GM21447 (cell line): ENCODE data around the gene ZDHHC8.
A peak's percentile ranks its signal among the peaks of the same experiment; 100 is the strongest.

ENCODE experiments used
- ATAC-seq: cut with Tn5 transposase; IDR thresholded peaks from one replicate; pipeline ENCODE4 v1.9.1; 2021; ENCODE audit not compliant: unreplicated experiment

ZDHHC8 gene

DNA sequence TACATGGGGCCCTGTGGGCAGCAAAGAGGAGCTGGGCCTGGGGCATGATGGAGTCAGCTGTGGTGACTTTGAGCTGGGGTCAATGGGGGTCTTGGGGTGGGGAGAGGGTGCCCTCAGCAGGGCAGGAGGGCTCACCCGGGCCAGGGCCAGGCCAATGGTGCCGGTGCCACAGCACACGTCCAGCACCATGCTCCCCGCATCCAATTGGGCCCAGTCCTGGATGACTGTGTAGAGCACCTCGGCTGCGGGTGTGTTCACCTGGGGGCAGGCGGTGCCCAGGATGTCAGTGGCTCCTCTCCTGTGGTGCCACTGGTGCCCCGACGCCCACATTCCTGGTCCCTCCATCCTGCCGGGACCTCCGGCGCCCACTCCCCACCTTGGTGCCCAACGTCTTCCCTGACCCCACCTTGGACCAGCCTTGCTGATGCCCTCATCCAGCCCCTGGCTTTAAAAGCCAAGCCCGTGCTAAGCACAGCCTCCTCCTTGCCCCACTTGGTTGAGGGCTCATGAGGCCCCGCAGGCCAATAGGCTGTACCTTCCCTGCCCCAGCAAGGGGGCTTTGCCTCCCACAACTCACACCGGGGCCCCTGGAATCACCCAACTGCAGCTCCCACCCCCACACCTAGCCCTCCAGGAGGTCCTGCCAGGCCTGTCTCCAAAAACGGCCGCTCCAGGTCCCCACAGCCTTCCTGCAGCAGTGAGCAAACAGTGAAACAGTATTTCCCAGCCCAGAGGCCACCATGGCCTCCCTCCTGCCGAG is 17.9 kb upstream of the ZDHHC8 start:
- no peak for ATAC-seq

DNA sequence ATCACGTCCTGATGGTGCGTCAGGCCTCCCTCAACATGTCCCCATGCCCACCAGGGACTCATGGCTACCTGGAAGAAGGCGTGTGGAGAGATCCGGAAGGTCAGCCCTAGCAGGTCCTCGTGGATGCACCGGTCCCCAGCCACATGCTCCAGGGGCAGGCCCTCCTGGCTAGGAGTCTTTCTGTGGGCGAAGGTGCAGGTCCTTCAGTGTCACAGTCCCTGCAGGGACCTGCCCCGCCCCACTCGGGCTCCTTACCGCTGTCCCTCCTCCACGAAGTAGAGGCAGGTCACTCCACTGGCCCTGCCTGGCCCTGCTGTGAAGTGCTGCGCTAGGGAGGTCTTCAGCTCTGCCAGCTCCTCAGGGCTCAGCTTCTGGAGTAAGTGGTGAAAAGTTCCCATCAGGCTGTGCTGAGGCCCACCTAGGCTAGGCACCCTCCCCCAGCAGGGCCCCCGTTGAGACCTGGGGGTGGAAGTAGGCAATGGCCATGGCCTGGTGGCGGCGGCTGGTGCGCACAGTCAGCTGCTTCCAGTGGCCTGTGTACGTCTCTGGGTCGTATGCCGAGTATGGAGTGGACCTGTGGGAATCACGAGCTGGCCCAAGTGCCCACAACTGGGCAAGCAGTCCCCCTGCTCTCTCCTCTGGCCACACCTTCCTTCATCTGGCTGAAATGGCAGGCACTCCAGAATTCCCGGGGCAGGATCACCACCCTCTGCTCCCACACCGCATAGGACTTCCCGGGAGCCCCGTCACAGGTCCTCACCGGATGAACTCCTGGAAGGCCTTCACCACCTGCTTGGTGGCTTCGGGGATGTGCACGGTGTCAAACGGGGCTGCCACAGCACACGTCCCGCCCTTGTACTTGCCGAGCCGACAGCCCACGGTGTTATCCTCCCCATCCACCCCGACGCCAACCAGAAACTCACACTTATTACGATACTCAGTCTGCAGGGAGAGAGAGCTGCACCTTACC is 16.8 kb upstream of the ZDHHC8 start:
- no peak for ATAC-seq

DNA sequence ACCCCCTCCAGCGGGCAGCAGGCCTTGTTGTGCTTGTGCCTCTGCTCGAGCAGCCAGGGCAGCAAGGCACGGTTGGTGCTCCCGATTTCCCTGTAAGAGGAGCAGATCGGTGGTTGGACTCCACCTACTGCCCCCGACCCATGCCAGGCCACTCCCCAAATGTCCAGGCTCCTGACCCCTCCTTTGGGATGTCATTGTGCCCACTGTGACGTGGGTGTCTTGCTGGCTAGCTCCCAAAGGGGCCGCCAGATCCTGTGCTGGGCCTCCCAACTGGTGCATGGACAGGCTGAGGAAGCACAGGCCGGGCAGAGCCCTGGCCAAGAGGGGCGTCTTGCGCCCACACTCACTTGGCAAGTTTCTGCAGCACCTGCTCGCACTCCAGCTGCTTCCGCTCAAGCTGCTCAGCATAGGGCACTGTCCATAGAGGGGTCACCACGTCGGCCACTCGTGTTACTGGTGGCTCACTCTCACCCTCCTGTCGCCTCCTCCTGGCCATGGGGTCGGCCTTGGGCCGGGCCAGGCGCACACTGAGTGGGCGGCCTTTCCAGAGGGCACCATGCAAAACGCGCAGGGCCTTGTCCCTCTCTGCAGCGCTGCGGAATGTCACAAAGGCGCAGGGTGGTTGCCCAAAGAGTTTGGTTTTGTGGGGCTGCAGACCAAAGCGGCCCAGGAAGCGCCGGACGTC is 15.8 kb upstream of the ZDHHC8 start, which contains the start of gene RANBP1:
TSS of gene RANBP1 (plus strand) at position 414 of the 685 bp plus-strand sequence. CDS start at position 495, 81 bp downstream.
- no peak for ATAC-seq

DNA sequence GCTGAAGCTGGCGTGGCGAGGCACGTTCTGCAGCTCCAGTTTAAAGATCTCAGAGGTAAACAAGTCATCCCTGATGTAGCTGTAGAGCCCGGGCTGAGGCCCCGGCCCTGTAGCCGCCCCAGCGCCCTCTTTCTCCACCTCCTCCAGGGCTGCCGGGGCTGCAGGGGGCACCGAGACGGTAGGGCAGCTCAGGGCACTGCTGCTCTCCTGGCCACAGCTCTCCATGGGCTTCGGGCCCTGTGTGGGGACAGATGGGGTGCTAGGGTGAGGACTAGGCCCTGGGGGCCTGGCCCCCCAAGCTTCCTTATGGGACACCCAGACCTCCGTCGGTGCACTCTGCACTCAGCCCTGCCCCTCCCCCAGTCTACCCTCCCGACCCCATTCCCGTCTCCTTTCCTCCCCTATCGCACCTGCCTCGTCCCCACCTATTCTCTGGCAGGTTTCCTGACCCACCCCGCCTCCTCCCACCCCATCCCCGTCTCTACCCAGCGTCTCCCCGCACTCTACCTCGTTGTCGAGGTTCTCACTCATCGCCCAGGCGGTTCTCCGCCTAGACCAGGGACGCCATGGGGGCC is 15.1 kb upstream of the ZDHHC8 start:
- ATAC-seq = no peak

DNA sequence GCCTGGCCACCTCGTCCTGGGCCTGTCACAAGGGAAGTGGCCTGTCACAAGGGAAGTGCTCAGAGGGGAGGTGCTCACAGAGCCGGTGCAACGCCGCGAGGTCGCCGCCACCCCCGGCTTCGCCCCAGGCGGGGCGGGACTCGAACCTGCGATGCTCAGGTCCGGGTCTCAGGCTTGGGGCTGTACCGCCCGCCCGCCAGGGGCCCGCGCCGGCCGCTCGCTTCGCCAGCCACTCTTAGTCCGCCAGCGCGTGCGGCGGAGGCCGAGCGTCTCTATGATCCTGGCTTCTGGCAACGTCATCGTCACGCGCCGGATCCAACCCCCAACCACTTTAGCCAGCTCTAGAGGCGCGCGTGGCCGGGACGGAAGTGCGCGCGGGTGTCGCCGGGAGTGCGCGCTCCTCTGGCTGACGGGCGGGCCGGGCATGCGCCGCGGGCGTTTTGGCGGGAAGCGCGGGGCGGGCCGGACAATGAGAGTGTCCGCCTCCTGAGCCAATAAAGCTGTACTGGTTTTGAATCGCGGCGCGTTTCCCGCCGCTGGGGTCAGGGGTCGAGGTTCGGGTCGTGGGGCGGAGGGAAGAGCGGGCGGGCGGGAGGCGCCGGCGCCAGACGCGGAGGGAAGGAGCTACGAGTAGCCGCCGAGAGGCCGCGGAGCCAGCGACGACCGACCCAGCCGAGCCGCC is 14.5 kb upstream of the ZDHHC8 start, which contains the start of gene TRMT2A:
TSS of gene TRMT2A (minus strand) at position 276 of the 682 bp plus-strand sequence. CDS start 320 bp downstream, outside the sequence.
- peak; percentile 72 for ATAC-seq

DNA sequence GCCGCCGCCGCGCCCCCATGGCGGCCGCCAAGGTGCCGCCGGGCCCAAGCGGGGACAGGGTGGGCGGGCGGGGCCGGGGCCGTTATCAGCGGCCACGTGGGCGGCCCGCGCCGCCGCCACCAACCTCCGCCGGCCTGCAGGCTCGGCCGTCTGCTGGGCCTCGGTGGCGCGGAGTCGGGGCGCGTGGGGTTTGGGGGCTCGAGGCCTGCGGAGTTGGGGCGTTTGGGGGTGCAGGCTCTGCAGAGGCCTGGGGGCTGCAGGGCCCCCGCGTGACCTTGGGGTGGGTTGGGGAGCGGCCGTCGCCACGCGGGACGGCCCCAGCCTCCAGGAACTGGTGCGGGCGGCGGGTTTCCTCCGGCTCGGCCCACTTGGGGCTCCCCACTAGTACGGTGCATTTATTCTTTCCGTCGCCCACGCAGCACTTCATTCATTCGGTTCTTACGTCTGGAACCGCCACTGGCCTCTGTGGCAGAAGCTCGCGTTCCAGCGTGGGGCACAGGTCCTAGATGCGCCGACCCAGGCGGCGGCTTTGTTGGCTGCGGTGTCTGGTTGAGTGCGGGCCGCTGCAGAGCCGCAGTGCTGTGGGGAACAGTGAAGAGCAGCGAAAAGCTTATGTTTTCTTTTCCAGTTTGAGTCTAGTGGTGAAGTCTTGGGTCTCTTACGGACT is 13.8 kb upstream of the ZDHHC8 start:
- ATAC-seq = peak; percentile 14

DNA sequence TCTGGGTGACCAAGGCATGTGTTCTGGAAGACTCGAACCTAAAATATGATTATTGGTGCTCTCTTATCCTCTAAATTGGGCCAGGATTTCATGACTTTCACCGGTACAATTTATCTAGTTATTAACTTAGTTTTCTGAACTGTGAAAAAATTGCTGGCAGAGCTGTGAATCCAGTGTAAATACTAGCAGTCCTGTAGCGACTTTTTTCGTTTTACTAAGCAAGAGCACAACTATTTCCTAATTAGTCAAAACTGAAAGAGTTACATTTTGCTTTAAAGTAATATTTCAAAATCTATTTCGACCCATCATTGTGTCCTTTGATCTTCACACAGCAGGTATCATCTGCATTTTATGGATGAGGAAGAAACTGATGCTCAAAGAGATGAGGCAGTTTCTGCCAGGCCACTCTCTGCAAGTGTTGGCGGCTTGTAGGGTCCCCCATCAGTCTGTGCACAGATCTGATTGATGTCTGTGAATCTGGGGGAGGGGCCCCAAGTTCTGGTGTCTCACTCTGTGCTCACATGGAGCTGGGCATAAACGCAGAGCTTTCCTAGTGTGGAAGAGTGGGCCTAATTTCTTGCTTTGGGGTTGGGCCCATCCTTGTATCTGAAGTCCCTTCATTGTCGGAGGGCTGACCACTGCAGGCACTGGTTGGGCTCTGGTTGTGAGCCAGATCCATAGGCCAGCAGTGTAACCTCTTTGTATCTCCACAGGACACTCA is 13.1 kb upstream of the ZDHHC8 start:
- no peak for ATAC-seq

DNA sequence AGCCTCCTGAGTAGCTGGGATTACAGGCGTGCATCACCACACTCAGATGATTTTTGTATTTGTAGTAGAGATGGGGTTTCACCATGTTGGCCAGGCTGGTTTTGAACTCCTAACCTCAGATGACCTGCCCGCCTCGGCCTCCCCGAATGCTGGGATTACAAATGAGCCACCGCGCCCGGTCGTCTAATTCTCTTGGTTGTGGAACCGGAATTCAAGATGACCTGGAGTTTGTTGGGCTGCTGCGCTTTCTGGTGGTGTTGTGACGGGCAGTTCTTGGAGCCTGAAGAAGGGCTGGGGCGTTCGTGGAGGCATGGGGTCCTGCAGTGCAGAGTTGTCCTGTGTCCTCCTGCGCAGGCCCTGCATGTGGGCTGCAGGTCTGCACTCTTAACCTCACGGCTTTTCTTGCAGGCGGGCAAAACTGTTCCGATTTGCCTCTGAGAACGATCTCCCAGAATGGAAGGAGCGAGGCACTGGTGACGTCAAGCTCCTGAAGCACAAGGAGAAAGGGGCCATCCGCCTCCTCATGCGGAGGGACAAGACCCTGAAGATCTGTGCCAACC is 9.7 kb upstream of the ZDHHC8 start:
- ATAC-seq = no peak

DNA sequence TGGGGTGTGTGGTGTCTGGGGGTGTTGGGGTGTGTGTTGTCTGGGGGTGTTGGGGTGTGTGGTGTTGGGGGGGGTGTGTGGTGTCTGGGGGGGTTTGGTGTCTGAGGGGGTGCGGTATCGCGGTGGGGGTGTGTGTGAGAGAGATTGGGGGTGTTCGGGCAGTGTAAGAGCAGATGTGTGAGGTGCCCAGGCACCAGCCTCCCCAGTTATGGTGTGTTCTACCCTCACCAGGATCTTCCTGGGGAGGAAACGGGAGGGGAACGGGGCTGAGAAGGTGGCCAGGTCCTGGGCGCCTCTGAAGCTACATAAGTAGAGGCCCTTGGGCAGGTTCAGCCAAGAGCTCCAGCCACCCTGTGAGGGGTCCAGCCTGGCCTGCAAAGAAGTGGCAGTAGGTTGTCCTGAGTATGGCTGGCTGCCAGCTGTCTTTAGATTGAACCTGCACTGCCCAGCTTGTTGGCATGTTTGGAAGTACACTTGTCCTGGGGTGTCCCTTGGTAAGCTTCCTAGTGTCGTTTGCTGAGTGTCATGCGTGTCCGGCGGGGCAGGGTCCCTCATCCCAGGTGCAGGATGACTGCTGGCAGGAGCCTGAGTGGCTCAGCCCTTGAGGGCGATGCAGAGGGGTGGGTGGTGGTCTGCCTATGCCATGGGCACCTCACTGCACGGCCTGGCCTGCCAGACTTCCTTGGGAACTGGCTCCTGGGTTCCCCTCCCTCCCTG is 8.1 kb upstream of the ZDHHC8 start:
- ATAC-seq = no peak

DNA sequence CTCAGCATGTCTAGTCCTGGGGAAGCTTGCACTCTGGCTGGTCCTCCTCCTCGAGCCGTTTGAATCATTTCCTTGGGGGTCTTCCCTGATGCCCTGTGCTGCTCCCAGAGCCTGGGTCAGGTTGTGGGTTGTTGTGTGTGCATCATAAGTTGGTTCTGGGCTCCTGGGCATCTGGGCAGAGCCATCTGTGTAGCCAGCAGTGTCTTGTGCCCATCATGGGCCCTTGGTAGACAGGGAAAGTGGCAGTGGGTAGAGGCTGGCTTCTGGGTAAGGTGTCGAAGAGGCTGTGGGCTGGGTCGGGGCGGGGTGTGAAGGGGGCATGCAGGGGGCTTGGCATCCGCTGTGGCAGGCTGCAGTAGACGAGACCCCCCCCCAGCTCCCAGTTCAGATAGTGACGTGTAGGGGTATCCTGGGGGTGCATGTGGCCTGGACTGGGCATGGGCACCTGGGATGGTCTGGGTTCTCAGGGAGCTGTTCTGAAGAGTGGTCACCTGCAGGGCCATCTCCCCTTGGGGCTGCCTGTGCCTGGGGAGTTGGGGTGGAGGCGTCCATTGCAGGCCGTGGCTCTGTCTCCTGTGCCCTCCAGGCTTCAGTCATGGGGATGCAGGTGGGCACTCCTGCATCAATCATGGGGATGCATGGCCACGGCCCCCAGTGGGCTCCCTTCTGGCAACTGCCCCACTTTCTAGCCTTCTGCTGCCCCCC is 7.4 kb upstream of the ZDHHC8 start:
- no peak for ATAC-seq

DNA sequence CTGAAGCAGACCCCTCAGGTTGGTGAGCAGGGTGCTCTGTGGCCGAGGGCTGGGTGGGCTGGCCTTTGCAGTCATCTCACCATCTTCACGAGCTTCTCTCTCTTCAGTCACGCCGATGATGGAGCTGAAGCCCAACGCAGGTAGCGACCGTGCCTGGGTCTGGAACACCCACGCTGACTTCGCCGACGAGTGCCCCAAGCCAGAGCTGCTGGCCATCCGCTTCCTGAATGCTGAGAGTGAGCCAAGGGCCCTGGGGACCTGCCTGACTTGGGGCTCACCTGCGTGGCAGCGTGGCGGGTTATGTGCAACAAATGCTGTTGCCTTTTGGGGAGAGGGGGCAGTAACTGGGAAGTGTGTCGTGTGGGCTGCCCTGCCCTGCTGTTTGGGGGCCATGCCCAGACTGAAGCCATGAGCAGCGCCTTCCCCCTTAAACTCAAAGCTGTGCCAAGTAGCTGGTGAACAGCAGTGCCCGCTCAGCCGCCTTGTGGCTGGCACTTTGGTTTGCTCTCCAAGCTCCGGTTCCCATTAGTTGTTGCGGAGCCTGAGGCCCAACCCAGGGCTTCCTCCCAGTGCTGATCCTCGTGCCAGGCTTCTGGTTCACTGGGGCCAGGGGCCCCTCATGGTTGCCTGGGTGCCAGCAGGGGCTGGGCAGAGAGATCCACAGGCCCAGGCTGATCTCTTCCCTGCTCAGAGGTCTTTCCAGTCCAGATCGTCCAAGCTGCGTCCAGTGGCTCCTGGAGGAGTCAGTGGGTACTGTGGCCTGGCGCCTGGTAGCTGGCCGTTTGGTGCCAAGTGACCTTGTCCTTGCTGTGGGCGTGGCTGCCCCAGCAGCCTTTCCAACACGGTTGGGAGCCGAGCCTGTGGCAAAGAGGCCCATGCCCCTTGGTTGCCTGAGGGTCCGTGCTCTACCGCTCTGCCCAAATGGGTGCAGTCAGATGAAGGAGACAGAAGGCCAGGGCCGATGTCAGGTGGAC is 6.1 kb upstream of the ZDHHC8 start:
- ATAC-seq = no peak

DNA sequence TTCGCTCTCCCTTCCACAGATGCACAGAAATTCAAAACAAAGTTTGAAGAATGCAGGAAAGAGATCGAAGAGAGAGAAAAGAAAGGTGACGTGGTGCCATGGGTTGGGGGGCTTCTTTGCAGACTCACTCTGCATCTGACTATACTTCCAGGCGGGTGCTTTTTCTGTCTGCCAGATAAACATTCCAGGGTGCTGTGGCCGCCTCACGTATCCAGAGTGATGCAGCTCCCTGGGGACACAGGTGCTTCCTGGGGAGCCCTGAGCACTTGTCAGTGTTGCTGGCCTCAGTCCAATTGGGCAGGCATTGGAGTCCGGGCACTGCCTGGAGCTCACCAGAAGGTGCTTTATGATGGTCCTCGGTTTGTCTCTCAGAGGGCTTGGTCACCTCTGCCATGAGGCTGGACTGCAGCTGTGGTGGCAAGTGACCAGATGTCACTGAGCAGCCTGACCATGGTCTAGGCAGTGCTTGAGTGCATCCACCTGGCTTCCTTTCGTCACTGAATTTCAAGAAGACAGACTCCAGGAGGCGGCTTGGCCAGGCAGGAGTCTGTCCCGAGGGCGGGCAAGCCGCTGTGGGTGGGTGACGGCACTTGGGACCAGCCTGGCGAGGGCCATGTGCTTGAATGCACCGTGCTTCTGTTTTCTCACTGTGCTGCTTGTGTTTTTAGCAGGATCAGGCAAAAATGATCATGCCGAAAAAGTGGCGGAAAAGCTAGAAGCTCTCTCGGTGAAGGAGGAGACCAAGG is 5.1 kb upstream of the ZDHHC8 start:
- no peak for ATAC-seq

DNA sequence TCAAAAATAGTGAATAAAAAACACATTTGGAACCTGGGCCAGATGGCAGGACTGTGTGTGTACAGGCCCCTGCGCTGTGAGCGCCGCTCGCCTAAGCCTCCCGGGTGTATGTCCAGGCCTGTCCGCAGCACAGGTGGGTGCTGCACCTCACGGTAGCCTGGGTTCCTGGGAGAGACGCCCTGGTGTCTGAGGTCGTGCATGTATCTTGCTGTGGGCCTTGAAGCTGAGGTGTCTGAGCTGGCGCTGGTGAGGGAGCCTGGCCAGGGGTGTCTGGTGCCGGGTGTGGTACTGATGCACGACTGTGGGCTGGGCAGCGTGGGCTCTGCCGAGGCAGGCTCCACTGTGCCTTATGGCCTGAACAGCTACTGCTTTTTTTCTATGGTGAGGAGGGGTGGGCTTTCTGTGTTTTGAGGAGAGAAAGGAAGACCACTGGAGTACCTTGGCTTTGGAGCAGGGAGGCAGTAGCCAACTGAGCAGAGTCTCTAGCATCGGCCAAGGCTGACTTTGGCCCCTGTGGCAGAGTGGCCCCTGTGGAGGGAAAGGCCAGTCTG is 4.2 kb upstream of the ZDHHC8 start:
- no peak for ATAC-seq

DNA sequence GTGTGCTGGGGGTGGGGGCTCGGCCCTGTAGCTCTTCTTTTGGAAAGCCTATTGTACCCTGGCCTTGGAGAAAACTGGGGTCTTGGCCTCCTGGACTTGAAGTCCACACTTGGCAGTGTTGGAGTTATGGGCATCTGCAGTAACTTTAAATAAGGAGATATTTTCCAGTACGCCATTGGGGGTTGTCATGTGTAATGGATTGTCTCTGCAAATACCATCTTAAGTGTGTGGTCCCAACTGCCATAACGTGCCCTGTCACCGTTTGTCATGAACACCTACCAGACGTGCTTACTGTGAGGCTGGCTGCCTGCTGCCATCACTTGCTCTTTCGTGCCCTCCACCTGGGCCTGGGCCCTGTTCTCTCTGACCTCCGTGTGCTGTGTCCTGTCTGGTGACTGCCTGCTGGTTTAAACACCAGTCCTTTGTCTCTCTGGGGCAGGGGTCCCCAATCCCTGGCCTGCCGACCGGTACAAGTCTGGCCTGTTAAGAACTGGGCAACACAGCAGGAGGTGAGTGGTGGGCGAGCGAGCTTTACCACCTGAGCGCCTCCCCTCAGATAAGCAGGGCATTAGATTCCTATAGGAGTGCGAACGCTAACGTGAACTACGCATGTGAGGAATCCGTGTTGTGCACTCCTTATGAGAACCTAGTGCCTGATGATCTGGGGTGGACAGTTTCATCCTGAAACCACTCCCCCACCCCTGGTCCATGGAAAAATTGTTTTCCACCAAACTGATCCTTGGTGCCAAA is 3.6 kb upstream of the ZDHHC8 start:
- no peak for ATAC-seq

DNA sequence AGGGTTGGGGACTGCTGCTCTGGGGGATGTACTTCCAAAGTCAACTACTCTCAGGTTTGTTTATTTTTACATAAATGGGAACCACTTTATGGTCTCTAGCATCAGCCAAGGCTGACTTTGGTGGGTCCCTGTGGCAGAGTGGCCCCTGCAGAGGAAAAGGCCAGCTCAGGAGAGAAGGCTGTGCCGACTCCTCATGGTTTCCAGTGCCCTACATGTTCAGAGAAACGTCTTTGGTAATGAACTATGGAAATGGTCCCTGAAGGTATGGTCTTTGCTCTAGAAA is 3.0 kb upstream of the ZDHHC8 start:
- ATAC-seq = no peak
